ENCODE data around the gene RRP1.

The RRP1 gene

DNA sequence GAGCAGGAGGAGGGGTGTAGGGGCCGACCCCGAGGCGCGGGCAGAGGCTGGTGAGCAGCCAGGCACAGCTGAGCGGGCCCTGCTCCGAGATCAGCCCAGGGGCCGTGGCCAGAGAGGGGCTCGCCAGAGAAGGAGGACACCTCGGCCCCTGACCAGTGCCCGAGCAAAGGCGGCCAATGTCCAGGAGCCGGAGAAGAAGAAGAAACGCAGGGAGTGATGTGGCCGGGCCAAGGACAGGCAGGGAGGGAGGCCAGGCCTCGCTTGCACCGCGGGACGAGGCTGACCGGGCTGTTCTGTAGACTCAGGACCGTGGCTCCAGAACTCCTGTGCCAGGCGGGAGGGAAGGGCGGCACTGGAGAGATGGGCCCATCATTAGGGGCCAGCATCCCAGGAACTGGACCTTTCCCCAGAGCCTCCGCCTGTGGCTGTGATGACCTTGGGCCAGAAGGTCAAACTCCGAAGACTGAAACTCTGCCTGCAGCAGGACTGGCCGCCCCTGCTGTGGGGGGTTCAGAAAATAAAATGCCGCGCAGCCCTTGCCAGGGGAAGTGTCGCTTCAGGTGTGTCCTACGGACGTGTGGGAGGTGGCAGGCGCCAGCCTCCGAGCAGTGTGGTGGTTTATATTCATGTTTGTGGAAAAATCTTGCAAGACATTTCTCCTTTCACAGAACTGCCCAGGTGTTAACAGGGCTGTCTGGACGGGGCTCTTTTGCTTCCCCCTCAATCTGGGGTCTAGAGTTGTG, 14.4 kb downstream of the RRP1 start:
- DNase-seq: no peak

DNA sequence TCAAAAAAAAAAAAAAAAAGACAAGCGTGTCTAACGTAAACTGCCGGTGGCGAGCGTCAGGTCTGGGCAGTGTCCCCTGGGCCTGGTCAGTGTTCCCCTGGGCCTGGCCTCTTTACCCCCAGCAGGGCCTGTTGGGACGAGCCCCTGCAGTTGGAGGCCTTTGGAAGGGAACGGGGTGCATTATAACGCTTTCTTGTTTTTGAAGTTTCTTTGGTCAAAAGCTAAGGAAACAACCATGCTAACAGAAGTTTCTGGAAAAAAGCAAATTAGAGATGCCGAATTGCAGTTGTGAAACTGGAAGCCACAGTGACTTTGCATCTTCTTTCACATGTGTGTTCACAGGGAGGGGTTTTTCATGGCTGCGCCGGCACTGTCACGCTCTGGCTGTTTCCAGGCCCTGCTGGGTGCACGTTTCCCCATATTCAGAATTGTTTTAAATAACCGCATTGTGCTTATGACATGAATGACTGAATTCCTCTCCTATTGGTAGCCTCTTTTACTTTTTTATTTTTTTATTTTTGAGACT, 16.0 kb downstream of the RRP1 start:
- no peak for DNase-seq

DNA sequence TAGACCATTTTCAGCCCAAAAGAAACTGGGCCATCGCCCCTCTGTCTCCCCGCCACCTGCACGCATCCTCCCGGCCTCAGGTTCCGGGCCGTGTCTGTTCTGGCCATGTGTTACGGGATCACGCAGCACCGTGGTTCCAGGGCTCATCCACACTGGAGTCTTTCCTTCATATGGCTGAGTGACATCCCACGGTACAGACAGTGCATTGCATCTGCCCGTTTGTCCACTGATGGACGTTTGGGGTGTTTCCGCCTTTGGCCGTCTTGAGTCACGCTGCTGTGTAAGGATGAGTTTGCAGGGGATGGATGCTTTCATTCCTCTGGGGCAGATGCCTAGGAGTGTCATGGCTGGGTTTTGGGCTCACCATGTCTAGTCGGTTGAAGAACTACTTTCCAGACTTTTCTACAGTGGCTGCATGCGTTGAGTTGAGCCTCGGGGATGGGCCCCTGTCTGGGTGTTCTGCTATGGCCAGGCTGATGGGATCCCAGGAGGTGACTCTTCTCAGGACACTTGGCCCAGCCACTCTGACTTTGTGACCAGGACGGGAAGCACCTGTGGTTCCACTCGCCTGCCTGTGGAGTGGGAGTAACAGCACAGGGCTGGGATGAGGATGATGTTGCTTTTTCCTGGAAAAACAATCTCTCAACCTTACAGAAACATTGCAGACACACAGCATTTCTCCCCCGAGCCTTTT, 16.8 kb downstream of the RRP1 start:
- DNase-seq: no peak

DNA sequence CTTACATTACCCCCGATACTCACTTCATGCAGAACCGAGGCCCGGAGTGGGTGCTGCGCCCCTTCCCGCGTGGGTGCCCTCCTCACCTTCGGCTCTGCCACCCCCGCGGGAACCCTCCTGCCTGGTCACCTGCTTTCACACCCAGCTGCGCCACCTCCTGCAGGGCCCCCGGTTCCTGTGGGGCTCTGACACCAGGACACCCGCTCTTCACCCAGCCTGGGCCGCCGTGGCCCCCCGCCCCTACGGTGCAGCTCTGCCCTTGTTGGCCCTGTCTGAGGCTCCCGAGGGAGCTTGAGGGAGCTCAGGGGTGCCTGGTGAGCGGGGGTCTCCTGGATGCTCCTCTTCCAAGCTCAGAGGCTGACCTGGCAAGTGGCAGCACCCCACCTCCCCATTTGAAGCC, 19.0 kb downstream of the RRP1 start:
- DNase-seq: no peak

DNA sequence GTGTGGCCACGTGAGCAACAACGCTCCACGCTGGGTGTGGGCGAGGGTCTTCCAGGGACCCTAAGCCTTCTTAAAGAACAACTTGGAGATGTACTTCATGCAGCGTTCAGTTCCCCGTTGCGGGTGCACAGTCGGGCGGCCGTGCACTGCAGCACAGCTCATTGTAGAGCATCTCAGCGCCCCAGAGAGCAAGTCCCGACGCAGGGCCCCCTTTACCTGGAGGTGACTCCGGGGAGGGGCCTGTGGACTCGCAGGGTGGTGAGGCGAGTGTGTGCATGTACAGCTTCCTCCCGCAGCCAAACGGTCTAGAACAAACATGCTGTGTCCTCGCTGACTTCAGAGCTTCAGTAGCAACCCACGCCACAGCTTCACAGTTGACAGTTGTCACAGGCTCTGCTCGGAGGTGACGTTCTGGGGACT, 19.5 kb downstream of the RRP1 start:
- DNase-seq: no peak

DNA sequence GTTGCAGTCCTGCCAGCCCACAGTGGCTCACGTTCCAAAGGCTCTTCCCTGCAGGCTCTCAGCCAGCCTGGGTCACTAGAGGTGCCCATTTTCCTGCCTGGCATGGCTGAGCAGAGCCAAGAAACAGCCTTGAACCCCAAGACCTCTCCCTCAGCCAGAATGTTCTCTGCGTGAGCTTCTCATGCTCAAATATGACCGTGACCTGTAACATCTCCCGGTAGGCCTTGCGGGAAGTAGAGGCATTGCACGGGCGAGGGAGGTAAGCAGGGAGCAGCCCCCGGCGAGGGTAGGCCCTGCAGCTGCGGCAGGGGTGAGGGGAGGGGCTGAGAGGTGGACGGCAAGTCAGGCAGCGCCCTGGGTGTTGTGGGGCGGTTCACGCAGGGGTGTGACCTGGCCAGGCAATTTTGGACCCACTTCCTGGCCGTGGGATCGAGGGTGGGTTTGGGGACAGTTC, 20.0 kb downstream of the RRP1 start:
- no peak for DNase-seq

DNA sequence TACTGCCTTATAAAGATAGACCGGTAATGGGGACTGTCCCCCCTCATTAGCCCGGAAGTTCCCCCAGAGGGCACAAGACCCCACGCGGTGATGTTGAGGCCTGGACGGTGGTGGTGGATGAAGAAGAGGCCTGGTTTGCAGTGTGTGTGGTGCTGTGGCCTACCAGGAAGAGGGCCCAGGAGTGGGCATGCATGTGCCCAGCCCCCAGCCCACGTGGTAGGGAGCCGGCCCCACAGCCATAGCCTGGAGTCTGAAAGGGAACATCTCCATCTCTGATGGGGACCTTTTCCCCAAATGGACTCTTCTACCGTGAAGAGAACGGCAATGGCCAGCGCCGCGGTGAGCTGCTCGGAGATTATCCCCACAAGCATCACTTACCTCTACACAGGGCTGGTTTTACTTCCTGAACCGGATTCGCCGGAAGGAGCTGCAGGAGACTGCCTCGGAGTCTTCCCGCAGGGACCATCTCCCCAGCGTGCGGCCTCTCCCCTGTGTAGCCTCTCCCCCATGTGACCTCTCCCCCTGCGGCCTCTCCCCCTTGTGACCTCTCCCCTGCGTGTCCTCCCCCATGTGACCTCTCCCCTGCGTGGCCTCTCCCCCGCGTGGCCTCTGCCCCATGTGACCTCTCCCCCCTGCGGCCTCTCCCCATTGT, 20.6 kb downstream of the RRP1 start:
- DNase-seq: no peak

DNA sequence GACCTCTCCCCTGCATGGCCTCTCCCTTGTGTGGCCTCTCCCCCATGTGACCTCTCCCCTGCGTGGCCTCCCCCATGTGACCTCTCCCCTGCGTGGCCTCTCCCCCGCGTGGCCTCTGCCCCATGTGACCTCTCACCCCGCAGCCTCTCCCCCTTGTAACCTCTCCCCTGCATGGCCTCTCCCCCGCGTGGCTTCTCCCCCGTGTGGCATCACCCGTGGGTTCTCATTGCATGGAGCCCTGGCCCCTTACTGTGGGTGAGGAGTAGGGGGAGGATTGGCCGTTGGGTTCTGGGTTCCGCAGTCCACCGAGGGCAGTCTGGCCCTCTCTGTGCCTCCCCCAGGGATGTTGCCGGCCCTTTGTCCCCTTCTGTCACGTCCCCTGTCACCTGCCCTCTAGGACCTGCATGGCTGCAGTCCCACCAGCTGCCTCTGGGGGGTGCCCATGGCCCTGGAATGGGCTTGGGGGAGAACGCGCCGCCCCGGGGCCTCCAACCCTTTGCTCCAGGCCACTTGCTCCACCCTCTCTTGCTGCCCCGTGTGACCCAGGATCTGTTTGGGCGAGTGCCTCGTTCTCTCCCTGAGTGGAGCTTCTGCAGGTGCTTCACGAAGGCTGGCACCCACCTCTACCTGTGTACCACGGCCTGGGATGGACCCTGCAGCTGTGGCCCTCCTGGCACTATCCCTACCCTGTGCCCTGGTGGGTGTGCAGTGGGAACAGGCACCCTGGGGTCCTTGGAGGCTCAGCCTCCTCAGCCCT, 21.3 kb downstream of the RRP1 start:
- peak; percentile 87 for DNase-seq

DNA sequence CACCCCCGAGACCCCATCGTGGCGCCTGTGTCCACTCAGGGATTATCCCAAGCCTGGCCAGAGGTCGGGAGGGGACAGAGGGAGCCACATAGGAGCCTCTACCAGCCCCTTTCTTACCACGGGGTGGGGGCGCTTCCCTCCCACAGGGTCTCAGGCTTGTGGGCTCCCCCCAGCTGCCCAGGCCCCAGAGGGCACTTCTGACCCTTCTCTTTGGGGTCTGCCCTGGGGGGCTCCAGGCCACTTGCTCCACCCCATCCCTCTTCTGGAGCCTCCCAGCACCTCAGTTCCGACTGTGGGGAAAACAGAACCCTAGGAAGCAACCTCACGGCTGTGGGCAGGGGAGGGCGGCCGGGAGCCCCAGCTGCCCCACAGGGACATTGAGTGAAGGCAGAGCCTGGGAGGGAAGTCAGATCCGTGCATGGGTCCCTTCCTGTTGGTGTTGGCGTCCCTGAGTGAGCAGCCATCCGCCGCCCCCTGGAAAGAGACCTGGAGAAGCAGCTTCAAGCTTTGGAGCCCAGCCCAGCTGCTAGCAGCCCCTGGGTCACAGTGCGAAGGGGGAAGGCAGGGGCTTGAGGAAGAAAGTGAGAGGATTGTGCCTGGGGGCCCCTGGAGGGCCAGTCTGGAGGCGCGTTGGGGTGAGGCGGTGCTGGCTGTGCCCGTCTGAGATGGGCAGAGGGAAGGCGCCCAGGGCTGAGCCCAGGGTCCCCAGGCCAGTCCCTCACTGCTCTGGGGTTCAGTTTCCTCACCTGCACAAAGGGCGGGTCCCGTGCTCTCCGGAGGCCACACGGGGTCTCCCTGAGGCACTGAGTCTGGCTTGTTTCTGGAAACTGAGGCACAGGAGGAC, 22.1 kb downstream of the RRP1 start:
- DNase-seq: no peak

DNA sequence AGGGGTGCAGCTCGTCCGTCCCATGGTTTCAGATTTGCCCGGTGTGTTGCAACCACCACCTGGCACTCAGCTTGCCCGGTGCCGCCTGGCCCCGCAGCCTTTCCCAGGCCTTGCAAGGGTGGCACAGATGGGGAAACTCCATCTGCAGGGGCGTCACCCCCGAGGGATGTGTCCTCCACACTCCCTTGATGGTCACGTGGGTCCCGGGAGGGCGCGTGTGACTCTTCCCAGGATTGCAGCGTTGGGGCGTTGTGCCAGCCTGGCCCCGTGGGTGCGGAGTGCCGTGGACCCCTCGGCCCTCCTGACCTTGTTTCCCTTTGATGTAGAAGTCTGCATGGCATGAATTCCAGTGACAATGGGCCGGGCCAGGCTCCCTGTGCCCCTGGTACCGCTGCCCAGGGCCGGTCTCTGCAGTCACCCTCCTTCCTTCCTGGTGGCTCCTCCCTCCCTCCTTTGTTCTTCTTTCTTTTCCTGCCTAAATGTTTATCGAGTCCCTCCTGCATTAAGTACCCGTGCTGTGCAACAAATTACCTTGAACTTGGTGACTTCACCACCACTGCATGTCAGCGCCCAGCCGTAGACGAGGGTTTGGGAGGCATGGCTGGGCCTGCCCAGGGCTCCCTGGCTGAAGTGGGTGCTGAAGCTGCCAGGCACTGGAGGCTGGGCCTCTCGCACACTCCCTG, 22.9 kb downstream of the RRP1 start:
- DNase-seq: peak; percentile 91

DNA sequence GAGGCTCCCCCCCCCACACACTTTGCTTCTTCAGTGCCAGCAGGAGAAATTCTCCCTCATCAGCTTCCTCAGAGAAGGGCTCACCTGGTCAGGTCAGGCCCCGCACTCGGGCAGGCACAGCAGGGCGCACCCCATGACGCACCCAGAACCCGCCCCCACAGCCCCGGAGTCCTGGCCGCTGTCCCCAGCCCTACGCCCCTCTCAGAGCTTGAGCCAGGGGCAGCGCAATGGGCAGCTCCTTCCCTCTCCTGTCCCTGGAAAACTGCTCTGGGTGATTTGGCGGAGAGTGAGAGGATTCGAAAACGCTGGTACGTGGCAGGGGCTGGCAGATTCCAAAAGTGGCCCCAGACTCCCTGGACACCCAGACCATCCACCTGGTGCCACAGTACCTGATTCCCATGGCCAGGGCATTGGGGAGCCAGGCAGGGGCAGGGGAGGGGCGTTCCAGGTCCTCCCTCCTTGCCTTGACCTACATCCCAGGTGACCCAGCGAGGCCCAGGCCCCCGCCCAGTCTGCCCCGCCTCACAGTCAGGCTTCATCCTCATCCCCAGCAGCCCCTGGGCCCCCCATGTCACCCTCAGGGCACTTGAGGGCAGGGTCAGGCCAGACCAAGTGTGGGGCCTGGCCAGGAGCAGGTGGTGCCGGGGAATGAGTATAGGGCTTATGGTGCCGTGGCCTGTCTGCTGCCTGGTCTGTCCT, 23.7 kb downstream of the RRP1 start:
- DNase-seq: no peak

DNA sequence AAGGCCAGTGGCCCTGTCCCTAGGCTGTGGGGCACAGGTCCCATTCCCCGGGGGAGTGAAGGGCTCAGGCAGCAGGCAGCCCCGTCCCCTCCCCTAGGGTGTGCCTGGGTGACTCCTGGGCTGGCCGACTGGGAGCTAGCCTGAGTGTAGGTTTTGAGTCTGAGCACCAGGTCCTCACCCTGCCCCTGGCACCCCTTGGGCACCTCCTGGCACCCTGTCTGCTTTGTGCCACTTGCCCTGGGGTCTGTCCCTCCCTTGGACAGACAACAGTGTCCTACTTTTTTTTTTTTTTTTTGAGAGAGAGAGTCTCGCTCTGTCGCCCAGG, 24.2 kb downstream of the RRP1 start:
- no peak for DNase-seq

DNA sequence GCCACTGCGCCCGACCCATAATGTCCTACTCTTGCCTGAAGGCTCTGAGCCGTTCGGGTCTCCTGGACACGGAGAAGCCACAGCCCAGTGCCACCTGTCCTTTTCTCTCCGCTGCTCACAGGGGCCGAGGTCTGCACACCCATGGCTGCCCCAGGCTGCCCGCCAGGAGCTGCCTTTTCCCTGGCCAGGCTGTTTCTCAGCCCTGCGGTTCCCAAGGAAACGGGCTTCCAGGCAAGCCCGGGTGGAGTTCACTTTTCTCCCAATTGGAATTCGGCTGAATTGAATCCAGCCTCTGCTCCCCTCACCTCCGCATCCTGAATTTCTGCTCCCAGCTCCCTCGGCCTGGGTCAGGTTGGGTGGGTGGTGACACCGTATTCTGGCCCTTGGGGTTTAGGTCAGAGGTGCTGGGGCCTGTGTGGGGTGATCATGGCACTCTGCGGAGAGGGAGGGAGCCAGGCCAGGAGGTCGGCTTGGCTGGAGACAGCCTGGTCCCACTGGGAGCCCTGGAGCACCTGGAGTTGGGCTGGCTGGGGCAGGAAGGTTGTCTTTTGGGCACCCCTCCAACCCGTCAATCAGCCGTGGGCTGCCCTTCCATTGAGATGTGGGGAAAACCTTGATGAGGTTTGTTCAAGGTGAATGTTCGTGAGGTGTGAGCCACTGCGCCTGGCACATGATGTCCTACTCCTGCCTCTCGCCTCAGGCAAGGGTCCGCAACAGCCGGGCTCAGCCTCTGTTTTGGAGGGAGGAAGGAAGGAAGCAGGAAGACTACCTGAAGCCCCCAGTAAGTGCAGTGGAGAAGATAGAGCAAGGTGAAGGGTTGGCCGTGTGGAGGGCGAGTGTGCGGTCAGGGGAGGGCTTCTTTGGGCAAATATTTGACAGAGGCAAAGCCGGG, 25.1 kb downstream of the RRP1 start:
- DNase-seq: no peak

DNA sequence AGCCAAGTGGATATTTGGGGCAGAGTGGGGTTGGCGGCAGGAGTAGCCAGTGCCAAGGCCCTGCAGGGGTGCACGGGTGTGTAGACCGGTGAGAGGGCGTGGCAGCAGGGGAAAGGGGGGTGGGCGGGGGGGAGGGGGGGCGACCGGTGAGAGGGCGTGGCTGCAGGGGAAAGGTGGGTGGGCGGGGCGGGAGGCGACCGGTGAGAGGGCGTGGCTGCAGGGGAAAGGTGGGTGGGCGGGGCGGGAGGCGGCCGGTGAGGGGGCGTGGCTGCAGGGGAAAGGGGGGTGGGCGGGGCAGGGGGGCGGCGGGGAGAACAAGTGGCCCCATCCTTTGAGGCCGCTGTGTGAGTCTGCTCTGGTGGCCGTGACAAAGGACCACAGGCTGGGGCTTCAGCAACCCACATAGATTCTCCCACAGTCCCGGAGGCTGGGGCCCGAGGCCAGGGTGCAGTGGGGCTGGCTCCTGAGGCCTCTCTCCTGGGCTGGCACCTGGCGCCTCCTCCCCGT, 25.8 kb downstream of the RRP1 start:
- DNase-seq: no peak

DNA sequence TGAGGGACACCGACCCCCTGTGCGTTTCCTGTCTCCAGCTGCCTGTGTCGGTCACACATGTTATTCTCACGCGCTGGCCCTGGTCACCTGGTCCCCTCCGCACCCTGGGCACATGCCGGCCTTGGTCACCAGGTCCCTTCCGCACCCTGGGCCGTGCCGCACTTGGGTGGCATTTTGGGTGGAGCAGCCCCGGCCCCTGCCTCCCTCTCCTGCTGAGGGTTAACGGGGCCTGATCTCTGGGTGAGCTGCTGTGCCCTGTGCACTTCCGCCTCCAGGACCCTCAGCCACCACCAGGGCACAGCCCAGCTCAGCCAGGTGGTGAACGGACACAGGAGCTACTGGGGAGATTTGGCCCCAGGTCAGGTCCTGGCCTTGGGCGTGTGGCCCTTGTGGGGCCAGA, 26.6 kb downstream of the RRP1 start:
- DNase-seq: no peak

DNA sequence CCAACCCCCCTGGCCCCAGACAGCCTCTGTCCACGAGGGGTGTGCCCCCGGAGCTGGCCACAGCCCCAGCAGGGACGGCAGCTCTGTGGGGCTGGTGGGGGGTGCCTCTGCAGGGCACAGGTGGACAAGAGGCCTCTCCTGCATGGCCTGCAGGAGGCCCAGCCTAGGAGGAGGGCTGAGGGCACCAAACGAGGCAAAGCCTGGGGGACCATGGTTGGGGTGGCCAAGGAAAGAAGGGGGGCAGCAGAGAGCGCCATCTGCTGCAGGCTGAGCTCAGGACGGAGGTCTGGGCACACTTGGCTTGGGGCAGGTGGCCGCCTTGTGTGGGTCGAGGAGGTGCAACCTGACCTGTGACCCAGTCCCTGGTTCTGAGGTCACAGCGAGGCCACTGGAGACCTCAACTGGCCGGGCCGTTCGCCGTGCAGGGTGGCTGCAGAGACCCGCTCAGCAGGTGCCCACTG, 27.3 kb downstream of the RRP1 start:
- DNase-seq: no peak

DNA sequence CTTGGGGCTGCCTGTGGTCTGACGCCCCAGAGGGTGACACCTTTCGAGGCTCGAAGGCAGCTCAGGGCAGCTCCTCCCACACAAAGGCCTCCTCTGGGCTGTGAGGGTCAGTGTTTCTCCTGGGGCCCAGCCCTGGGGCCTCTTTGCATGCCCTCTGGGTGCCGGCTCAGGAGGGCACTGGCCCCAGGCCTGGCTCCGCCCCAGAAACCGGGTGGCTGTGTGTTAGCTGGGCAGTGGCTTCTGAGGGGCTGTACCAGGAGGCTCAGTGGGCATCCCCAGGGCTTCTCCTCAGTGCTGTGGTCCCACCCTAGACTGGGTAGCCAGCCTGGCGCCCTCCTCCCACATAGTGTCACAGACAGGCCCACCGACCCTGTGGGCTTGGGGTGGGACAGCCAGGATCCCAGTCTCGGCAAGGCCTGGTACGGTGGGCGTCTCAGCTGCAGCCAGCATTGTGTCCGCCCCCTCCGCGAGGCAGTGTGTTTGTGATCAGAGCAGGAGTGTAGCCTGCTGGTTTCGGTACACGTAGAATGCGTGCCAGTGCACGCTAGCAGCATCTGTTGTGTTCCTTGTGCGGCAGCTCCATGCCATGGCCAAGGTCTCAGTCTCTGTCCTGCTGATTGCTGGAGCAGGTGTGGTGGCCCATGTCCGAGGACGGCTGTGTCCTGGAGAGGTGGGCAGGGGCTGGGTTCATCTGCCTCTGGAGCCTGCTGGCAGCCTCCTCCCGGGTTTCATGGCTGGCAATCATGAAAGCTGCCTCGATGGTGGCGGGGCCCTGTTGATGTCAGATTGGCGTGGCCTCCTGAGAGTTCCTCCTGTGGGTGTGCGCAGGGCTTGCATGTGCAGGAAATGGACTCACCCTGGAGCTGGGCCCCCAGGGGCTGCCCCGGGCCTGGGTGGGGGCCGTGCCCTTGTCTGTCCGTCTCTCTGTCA, 28.0 kb downstream of the RRP1 start:
- no peak for DNase-seq

DNA sequence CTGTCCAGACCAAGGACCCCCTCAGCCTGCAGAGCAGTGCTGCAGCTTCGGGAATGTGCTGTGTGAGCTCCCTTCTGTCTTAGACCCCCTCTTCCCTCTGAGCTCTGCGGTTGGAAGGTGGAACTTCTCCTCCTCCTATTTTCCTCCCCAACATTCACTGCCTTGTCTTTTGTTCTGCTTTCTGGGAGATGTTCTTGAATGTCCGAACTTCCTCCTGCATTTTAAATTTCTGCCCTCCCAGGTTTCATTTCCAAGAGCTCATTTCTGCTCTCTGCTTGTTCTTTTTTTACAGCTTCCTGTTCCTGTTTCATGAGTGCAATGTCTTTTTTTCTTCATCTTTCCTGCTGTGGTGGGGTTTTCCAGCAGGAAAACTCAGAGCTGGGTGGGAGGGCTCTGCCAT, 29.3 kb downstream of the RRP1 start:
- no peak for DNase-seq

All from NCI-H510A treated with DMSO at 0.1 percent for 48 hours (cell line).